H7 (cell line): ENCODE data around the gene SLC22A8. TPM values are rescaled to one million over a fixed set of nuclear protein-coding genes. Genes with fewer than 3 reads are reported as not detected.

Source experiments
- DNase-seq: peaks from one replicate; pipeline ENCODE4 v3.0.0; 2012
- H3K27me3 ChIP-seq: 2 replicates; pipeline ENCODE4 v1.6.0; 2011; ENCODE audit warnings: mild to moderate bottlenecking, low read length; ENCODE audit not compliant: control insufficient read depth, insufficient read depth
- H3K36me3 ChIP-seq: replicated peaks from 2 replicates; pipeline ENCODE4 v1.5.1; 2011; ENCODE audit warnings: low read length; ENCODE audit not compliant: control insufficient read depth, insufficient read depth
- H3K4me3 ChIP-seq: 2 replicates; pipeline ENCODE4 v1.5.1; 2011; ENCODE audit warnings: low read depth, mild to moderate bottlenecking, control low read depth, low read length, moderate library complexity; ENCODE audit not compliant: insufficient read depth
- total RNA-seq: library from RNA; depleted of rRNA; stranded (reverse); fragments of >200 nt; shearing (Covaris generic); gene quantifications from 2 replicates; pipeline ENCODE4 v1.2.3, GENCODE V29; 2014

The SLC22A8 gene
- total RNA-seq, 1 experiment from 2014 or later: not detected

- peak; percentile 50 for DNase-seq
- H3K4me3 ChIP-seq: no peak overlapping the region
- no peaks in the 10 kb centered on the region for H3K27me3 ChIP-seq
- H3K36me3 ChIP-seq: no peaks in the 10 kb centered on the region
Observed at GRCh38 chr11:63010934-63011439, 4.7 kb downstream of the SLC22A8 start.

- Histone ChIP-seq H3K4me3 (no peak overlapping the region), H3K36me3 (no peaks in the 10 kb centered on the region), H3K27me3 (no peaks in the 10 kb centered on the region; the same call in 1 of the 2 replicates)
- no peak for DNase-seq
Observed at GRCh38 chr11:63007920-63008319, 7.7 kb downstream of the SLC22A8 start.

- no peaks in the 10 kb centered on the region; the same call in 1 of the 2 replicates for H3K27me3 ChIP-seq
- no peak overlapping the region for H3K4me3 ChIP-seq
- no peak for DNase-seq
- H3K36me3 ChIP-seq: no peaks in the 10 kb centered on the region
Observed at GRCh38 chr11:63001456-63001855, 14.2 kb downstream of the SLC22A8 start.

DNA sequence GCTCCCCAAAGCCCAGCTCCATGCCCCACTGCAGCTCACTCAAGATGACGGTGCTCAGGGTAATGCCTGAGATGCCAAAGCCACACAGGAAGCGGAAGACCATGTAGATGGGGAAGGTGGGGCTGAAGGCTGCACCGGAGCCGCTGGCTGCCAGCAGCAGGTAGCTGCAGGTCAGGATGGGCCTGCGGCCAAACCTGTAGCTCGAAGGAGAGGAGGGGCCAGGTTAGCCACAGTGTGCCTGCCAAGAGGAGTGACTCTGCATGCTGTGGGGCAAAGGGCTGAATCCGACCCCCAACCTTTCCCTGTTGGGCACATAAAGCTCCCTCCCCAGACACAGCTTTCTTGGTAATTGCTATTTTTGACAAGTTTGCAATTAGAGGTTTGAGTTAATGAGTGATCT, 16.0 kb downstream of the SLC22A8 start:
- H3K4me3 ChIP-seq: no peak overlapping the region
- DNase-seq: no peak
- no peaks in the 10 kb centered on the region for H3K27me3 ChIP-seq
- no peaks in the 10 kb centered on the region for H3K36me3 ChIP-seq

GRCh38 chr11:62999156-62999555, 16.5 kb downstream of the SLC22A8 start:
- no peaks in the 10 kb centered on the region for H3K36me3 ChIP-seq
- H3K4me3 ChIP-seq: no peak overlapping the region
- H3K27me3 ChIP-seq: no peaks in the 10 kb centered on the region
- DNase-seq: no peak

DNA sequence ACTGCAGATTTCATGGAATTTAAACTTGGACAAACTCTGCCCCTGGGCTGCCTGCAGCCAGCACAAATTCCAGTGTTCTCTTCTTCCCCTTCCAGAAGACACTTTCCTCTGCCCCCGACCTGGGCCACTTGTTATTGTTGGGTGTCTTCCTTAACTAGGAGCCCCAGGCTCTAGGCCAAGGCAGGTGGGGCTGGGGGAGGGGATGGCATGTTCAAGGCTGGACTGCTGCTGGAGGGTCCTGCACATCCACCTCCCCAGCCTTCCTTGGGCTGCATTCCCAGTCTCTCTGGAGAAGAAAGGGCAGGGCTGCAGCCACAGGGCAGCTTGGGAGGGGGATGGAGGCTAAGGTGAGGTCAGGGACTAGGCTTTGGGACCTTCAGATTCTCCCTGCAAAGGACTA, 19.4 kb downstream of the SLC22A8 start:
- no peak for DNase-seq
- Histone ChIP-seq H3K27me3 (no peaks in the 10 kb centered on the region), H3K36me3 (no peaks in the 10 kb centered on the region; the same call in 1 of the 2 replicates), H3K4me3 (no peak overlapping the region)

- Histone ChIP-seq H3K36me3 (no peaks in the 10 kb centered on the region; the same call in 1 of the 2 replicates), H3K4me3 (no peak overlapping the region), H3K27me3 (no peaks in the 10 kb centered on the region)
- DNase-seq: no peak
Observed at GRCh38 chr11:62994775-62995174, 20.9 kb downstream of the SLC22A8 start.

GRCh38 chr11:62988276-62988675, 27.4 kb downstream of the SLC22A8 start:
- peak; percentile 31 for DNase-seq

GRCh38 chr11:62985041-62985750, 30.4 kb downstream of the SLC22A8 start:
- DNase-seq: peak; percentile 4
- H3K4me3 ChIP-seq: no peak overlapping the region
- no peaks in the 10 kb centered on the region for H3K36me3 ChIP-seq
- H3K27me3 ChIP-seq: no peaks in the 10 kb centered on the region

More at GRCh38 chr11:62988276-62988675, 27.4 kb downstream of the SLC22A8 start:
- Histone ChIP-seq H3K4me3 (no peak overlapping the region), H3K36me3 (no peaks in the 10 kb centered on the region), H3K27me3 (no peaks in the 10 kb centered on the region)

- H3K27me3 ChIP-seq: no peaks in the 10 kb centered on the region
- no peak within 1 kb of the TSS for H3K4me3 ChIP-seq
- DNase-seq: peak; percentile 61
- H3K36me3 ChIP-seq: no peaks in the 10 kb centered on the region
Observed at GRCh38 chr11:62984451-62984991, 31.1 kb downstream of the SLC22A8 start, which contains the start of gene SLC22A6. Gene SLC22A6 (minus strand): TSS chr11:62984967. CDS start chr11:62984690, 277 bp downstream.

DNA sequence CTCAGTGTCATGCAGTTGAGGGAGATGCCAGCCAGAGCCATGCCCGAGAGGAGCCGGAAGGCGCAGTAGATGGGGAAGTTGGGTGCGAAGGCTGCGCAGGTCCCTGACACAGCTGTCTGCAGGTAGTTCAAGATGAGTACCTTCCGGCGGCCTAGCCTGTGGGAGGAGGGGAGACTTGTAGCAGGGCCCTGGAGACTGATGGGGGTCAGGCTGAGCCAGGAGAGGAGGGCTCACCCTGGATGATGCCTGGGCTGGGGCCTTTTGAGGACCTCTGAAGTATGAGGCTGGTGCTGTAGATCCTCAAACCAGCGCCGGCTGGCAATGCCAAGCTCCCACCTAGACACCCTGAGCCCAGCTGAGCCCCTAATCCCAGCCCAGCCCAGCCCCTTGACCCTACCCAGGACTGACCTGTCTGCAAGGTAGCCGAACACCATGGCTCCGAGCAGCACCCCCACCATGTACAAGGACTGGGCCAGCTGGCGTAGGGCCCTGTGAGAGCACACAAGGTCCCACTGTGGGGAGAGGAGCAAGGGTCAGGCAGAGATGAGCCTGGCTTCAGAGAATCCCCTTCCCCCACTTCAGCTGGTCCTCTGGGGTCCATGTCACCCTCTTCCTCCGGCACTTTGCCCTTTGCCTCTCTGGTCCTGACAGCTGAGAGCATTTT, 32.0 kb downstream of the SLC22A8 start:
- DNase-seq: peak; percentile 37
- Histone ChIP-seq H3K27me3 (no peaks in the 10 kb centered on the region), H3K36me3 (no peaks in the 10 kb centered on the region), H3K4me3 (no peak overlapping the region)

DNA sequence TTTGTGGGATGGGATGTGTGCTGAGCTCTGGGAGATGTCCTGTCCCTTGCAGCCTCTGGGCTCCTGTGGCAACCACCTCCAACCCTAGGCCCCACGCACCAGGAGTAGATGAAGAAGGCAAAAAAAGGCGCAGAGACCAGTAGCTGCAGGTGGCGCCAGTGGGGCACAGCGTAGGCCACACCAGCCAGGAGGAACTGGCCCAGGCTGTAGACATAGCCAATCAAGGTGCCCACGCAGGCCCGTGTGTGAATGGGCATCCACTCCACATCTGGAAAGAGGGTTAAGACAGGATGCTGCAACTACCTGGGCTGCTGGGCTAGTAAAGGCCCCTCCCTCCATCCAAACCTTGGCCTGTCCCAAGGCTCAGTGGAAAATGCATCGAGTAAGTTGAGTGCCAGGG, 33.9 kb downstream of the SLC22A8 start:
- Histone ChIP-seq H3K4me3 (no peak overlapping the region), H3K27me3 (peaks cover 2% of the 10 kb centered on the region; the same call in 1 of the 2 replicates), H3K36me3 (no peaks in the 10 kb centered on the region)
- DNase-seq: peak; percentile 77

GRCh38 chr11:62980133-62980760, 35.4 kb downstream of the SLC22A8 start:
- H3K4me3 ChIP-seq: no peak overlapping the region
- H3K27me3 ChIP-seq: peaks cover 2% of the 10 kb centered on the region; the same call in 1 of the 2 replicates
- H3K36me3 ChIP-seq: no peaks in the 10 kb centered on the region
- DNase-seq: peak; percentile 66

DNA sequence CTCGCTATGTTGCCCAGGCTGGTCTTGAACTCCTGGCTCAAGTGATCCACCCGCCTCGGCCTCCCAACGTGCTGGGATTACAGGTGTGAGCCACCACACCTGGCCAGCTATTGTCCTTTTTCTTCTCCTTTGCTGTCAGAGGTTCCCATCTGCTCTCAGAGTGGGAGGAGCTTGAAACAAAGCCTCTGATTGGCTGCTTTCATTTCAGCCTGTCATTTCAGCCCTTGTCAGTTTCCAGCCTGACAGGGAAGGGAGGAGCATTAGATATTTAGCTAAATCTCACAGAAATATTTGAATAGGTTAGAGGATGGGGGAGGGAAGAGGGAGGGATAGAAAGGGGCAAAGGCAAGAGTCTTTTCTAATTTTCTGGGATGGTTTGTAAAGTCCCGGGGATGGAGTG, 39.5 kb downstream of the SLC22A8 start:
- DNase-seq: peak; percentile 51

More for the DNA sequence above, 39.5 kb downstream of the SLC22A8 start:
- Histone ChIP-seq H3K4me3 (no peak overlapping the region), H3K27me3 (peaks cover 2% of the 10 kb centered on the region; the same call in 1 of the 2 replicates), H3K36me3 (no peaks in the 10 kb centered on the region)
